Endothelial cell of umbilical vein (primary cell): ENCODE results near the gene LYSMD2.

Experiments used
- FOS ChIP-seq: IDR thresholded peaks from 2 replicates; pipeline ENCODE4 v1.6.1; 2011; ENCODE audit warnings: mild to moderate bottlenecking, low read length, moderate library complexity, borderline replicate concordance; ENCODE audit not compliant: insufficient read depth
- POLR2AphosphoS5 ChIP-seq: IDR thresholded peaks from 2 replicates; pipeline ENCODE4 v1.6.1; 2012; ENCODE audit warnings: low read depth, mild to moderate bottlenecking, control low read depth, low read length, moderate library complexity; ENCODE audit not compliant: insufficient read depth
- TF ChIP-seq, protein P1 (sequence below), 2 donors: IDR thresholded peaks; 1 replicate in 1 of 2; 2 replicates in 1 of 2; pipeline ENCODE4 v1.5.1; 2011; ENCODE audit warnings: low read length in 2 of 2, mild to moderate bottlenecking in 2 of 2, moderate library complexity in 2 of 2, control low read depth in 1 of 2, inconsistent platforms in 1 of 2, low read depth in 1 of 2; ENCODE audit not compliant: insufficient read depth in 1 of 2; ENCODE audit errors: extremely low read depth in 1 of 2

DNA sequence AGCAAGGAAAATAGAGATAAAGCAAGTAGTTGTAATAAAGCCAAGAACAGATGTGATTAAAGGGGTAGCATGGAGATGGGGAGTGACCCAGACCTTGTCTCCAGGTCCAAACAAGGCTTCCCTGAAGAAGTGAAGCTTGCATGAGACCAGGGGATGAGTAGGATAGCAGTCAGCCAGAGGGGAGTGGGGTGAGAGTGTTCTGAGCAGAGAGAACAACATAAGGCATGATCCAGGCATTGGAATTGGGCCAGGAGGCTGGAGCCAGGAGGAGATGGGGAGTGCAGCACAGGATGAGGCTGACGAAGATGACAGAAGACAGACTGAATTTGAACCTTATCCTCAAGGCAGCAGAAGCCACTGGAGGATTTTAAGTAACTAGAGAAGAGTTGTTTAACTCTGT is 21.2 kb upstream of the LYSMD2 start:
- TF ChIP-seq, protein P1, sequence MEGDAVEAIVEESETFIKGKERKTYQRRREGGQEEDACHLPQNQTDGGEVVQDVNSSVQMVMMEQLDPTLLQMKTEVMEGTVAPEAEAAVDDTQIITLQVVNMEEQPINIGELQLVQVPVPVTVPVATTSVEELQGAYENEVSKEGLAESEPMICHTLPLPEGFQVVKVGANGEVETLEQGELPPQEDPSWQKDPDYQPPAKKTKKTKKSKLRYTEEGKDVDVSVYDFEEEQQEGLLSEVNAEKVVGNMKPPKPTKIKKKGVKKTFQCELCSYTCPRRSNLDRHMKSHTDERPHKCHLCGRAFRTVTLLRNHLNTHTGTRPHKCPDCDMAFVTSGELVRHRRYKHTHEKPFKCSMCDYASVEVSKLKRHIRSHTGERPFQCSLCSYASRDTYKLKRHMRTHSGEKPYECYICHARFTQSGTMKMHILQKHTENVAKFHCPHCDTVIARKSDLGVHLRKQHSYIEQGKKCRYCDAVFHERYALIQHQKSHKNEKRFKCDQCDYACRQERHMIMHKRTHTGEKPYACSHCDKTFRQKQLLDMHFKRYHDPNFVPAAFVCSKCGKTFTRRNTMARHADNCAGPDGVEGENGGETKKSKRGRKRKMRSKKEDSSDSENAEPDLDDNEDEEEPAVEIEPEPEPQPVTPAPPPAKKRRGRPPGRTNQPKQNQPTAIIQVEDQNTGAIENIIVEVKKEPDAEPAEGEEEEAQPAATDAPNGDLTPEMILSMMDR (IDR thresholded peaks at IDR 0.05; ENCODE audit: extremely low read depth in 1 of 2, insufficient read depth in 1 of 2, low read depth in 1 of 2, low read length in 2 of 2) = no peak
- no peak for TF ChIP-seq FOS
- no peak for TF ChIP-seq POLR2AphosphoS5
